H9 (cell line): ENCODE data around the gene FAM76A. TPM values are rescaled to one million over a fixed set of nuclear protein-coding genes. Genes with fewer than 3 reads are reported as not detected.

Experiments
- DNase-seq: peaks from one replicate; pipeline ENCODE4 v3.0.0-alpha.2; 2017
- H2AFZ ChIP-seq: one replicate; pipeline ENCODE4 v1.6.1; 2013; ENCODE audit warnings: mild to moderate bottlenecking, low read length, control low read depth, moderate library complexity
- H2AK5ac ChIP-seq: 2 replicates; pipeline ENCODE4 v1.6.1; 2013; ENCODE audit warnings: low read length, control low read depth, mixed read lengths; ENCODE audit not compliant: insufficient read length
- H2BK120ac ChIP-seq: one replicate; pipeline ENCODE4 v1.6.1; 2013; ENCODE audit warnings: low read depth, mild to moderate bottlenecking, low read length, control low read depth, inconsistent platforms; ENCODE audit not compliant: poor library complexity, severe bottlenecking
- H2BK12ac ChIP-seq: 2 replicates; pipeline ENCODE4 v1.6.1; 2013; ENCODE audit warnings: low read length, control low read depth, mixed read lengths, low read depth; ENCODE audit not compliant: insufficient read length
- H2BK15ac ChIP-seq: 2 replicates; pipeline ENCODE4 v1.6.1; 2013; ENCODE audit warnings: low read depth, low read length, control low read depth
- H2BK20ac ChIP-seq: one replicate; pipeline ENCODE4 v1.6.1; 2013; ENCODE audit warnings: low read depth, mild to moderate bottlenecking, low read length, control low read depth, inconsistent platforms; ENCODE audit not compliant: poor library complexity, severe bottlenecking
- H2BK5ac ChIP-seq: 2 replicates; pipeline ENCODE4 v1.6.1; 2013; ENCODE audit warnings: low read length, control low read depth, mixed read lengths; ENCODE audit not compliant: insufficient read length
- H3K14ac ChIP-seq: 2 replicates; pipeline ENCODE4 v1.6.1; 2013; ENCODE audit warnings: low read length, control low read depth; ENCODE audit not compliant: insufficient read depth
- H3K18ac ChIP-seq: 2 replicates; pipeline ENCODE4 v1.6.1; 2013; ENCODE audit warnings: low read depth, mild to moderate bottlenecking, mixed read lengths, low read length, control low read depth; ENCODE audit not compliant: insufficient read length
- H3K23ac ChIP-seq: 2 replicates; pipeline ENCODE4 v1.6.1; 2013; ENCODE audit warnings: low read length, control low read depth, mixed read lengths, low read depth; ENCODE audit not compliant: insufficient read length
- H3K23me2 ChIP-seq: 2 replicates; pipeline ENCODE4 v1.6.1; 2013; ENCODE audit warnings: low read depth, mild to moderate bottlenecking, mixed read lengths, low read length, control low read depth; ENCODE audit not compliant: insufficient read length, poor library complexity, severe bottlenecking
- H3K27ac ChIP-seq: 2 replicates; pipeline ENCODE4 v1.5.1; 2013; ENCODE audit warnings: low read length, control low read depth, mixed read lengths, low read depth; ENCODE audit not compliant: insufficient read length
- H3K27me3 ChIP-seq: 2 replicates; pipeline ENCODE4 v1.6.1; 2013; ENCODE audit warnings: low read length, control low read depth, inconsistent platforms; ENCODE audit not compliant: insufficient read depth
- H3K4ac ChIP-seq: 2 replicates; pipeline ENCODE4 v1.6.1; 2013; ENCODE audit warnings: low read depth, mild to moderate bottlenecking, control low read depth, inconsistent platforms, low read length, moderate library complexity
- H3K4me1 ChIP-seq: 2 replicates; pipeline ENCODE4 v1.6.1; 2013; ENCODE audit warnings: low read length, control low read depth, inconsistent platforms; ENCODE audit not compliant: insufficient read depth
- H3K4me2 ChIP-seq: 2 replicates; pipeline ENCODE4 v1.6.1; 2013; ENCODE audit warnings: low read length, control low read depth, mixed read lengths; ENCODE audit not compliant: insufficient read length, insufficient read depth
- H3K56ac ChIP-seq: 2 replicates; pipeline ENCODE4 v1.6.1; 2013; ENCODE audit warnings: low read depth, mild to moderate bottlenecking, mixed read lengths, low read length, control low read depth; ENCODE audit not compliant: insufficient read length
- H3K79me1 ChIP-seq: 2 replicates; pipeline ENCODE4 v1.6.1; 2013; ENCODE audit warnings: low read depth, mild to moderate bottlenecking, moderate library complexity, low read length, control low read depth, inconsistent platforms; ENCODE audit not compliant: insufficient read depth, poor library complexity, severe bottlenecking
- H3K79me2 ChIP-seq: 2 replicates; pipeline ENCODE4 v1.6.1; 2013; ENCODE audit warnings: low read length, control low read depth, inconsistent platforms; ENCODE audit not compliant: insufficient read depth
- H3K9ac ChIP-seq: 2 replicates; pipeline ENCODE4 v1.6.1; 2013; ENCODE audit warnings: low read length, control low read depth, mixed read lengths; ENCODE audit not compliant: insufficient read length; ENCODE audit errors: extremely low read depth
- H3K9me3 ChIP-seq: one replicate; pipeline ENCODE4 v1.6.1; 2013; ENCODE audit warnings: low read depth, low read length, inconsistent platforms; ENCODE audit not compliant: control insufficient read depth
- H3T11ph ChIP-seq: one replicate; pipeline ENCODE4 v1.6.1; 2013; ENCODE audit warnings: mild to moderate bottlenecking, low read length, control low read depth, inconsistent platforms
- H4K20me1 ChIP-seq: one replicate; pipeline ENCODE4 v1.6.1; 2013; ENCODE audit not compliant: control insufficient read depth, insufficient read length, insufficient read depth
- H4K5ac ChIP-seq: 2 replicates; pipeline ENCODE4 v1.6.1; 2013; ENCODE audit warnings: low read depth, mild to moderate bottlenecking, mixed read lengths, low read length, control low read depth; ENCODE audit not compliant: insufficient read length
- H4K8ac ChIP-seq: replicated peaks from 2 replicates; pipeline ENCODE4 v1.6.1; 2013; ENCODE audit warnings: low read length, control low read depth, mixed read lengths, low read depth; ENCODE audit not compliant: insufficient read length
- H4K91ac ChIP-seq: 2 replicates; pipeline ENCODE4 v1.6.1; 2013; ENCODE audit warnings: low read depth, mild to moderate bottlenecking, moderate library complexity, mixed read lengths, low read length, control low read depth; ENCODE audit not compliant: insufficient read length
- H3K27ac Mint-ChIP-seq, 3 experiments: 2 replicates in 2 of 3; 3 replicates in 1 of 3; pipeline ENCODE4 v1.8.0; 2020 to 2021; ENCODE audit warnings: mixed read lengths in 3 of 3, mild to moderate bottlenecking in 1 of 3, moderate library complexity in 1 of 3
- H3K27me3 Mint-ChIP-seq: 2 replicates; pipeline ENCODE4 v1.8.0; 2021; ENCODE audit warnings: low read depth, mild to moderate bottlenecking, moderate library complexity, mixed read lengths
- H3K36me3 Mint-ChIP-seq, 3 experiments: 2 replicates in 2 of 3; 3 replicates in 1 of 3; pipeline ENCODE4 v1.8.0; 2020 to 2021; ENCODE audit warnings: low read depth in 3 of 3, mixed read lengths in 3 of 3; ENCODE audit not compliant: insufficient read depth in 1 of 3
- H3K4me1 Mint-ChIP-seq, 2 experiments: 2 replicates each; pipeline ENCODE4 v1.8.0; 2020; ENCODE audit warnings: mixed read lengths in 2 of 2
- H3K4me3 Mint-ChIP-seq, 2 experiments: 2 replicates in 1 of 2; 3 replicates in 1 of 2; pipeline ENCODE4 v1.8.0; 2020 to 2021; ENCODE audit warnings: mild to moderate bottlenecking in 2 of 2, mixed read lengths in 2 of 2, moderate library complexity in 1 of 2
- H3K9me3 Mint-ChIP-seq, 2 experiments: 2 replicates in 1 of 2; 3 replicates in 1 of 2; pipeline ENCODE4 v1.8.0; 2020; ENCODE audit warnings: mild to moderate bottlenecking in 2 of 2, mixed read lengths in 2 of 2, moderate library complexity in 1 of 2
- CTCF ChIP-seq: fragments of 200-600 bp; sonication (generic); conservative IDR thresholded peaks from 3 replicates; pipeline ENCODE4 v1.8.0; 2021; ENCODE audit warnings: antibody characterized with exemption, mild to moderate bottlenecking
- WGBS: extraction: QIAGEN DNeasy Blood & Tissue Kit; methylation state at CpG from one replicate; pipeline ENCODE4 v1.1.7; 2013; ENCODE audit warnings: missing lambda C conversion rate, low lambda C conversion rate, mixed read lengths; ENCODE audit not compliant: insufficient read length; ENCODE audit errors: extremely low coverage; 5-methylcytosine and 5-hydroxymethylcytosine counted together
- total RNA-seq: library from RNA; stranded (reverse); gene quantifications from 2 replicates; pipeline ENCODE4 v1.2.1, GENCODE V29; 2021

The FAM76A gene
- total RNA-seq, 1 experiment from 2014 or later = 10.6 TPM

- Histone ChIP-seq H2AFZ (no peak overlapping the region), H4K20me1 (no peaks in the 10 kb centered on the region)
- WGBS = no CpG with 5 or more reads among the region's 2 CpGs
Observed at GRCh38 chr1:27705545-27705944, 20.2 kb upstream of the FAM76A start.

More at GRCh38 chr1:27705545-27705944, 20.2 kb upstream of the FAM76A start:
- no peak overlapping the region for H2BK15ac ChIP-seq
- H3K4ac ChIP-seq = no peak overlapping the region
- H3K27ac Mint-ChIP-seq = no peak overlapping the region
- no peaks in the 10 kb centered on the region for H3K23me2 ChIP-seq
- H3K56ac ChIP-seq = no peak overlapping the region
- H2AK5ac ChIP-seq = no peak overlapping the region
- no peak overlapping the region for H3K18ac ChIP-seq
- H3K36me3 Mint-ChIP-seq = peaks cover 0 to 8% (median 2%) of the 10 kb centered on the region in 3 experiments; a peak in 2 of 7 replicates
- peaks cover 11 to 16% of the 10 kb centered on the region in 2 experiments for H3K9me3 Mint-ChIP-seq
- H3K27ac ChIP-seq = no peak overlapping the region
- no peak overlapping the region for H4K91ac ChIP-seq
- H2BK20ac ChIP-seq = no peak overlapping the region
- no peaks in the 10 kb centered on the region for H3K79me2 ChIP-seq
- no peak overlapping the region for H2BK12ac ChIP-seq
- no peak overlapping the region for H3K14ac ChIP-seq
- H3K4me1 Mint-ChIP-seq = no peaks in the 10 kb centered on the region
- H4K8ac ChIP-seq = no peak overlapping the region
- no peak overlapping the region for H3K4me3 Mint-ChIP-seq
- H2BK120ac ChIP-seq = no peak overlapping the region
- H3K27me3 Mint-ChIP-seq = peaks cover 3% of the 10 kb centered on the region
- H3K79me1 ChIP-seq = no peaks in the 10 kb centered on the region
- H4K5ac ChIP-seq = no peak overlapping the region
- TF ChIP-seq CTCF = no peak
- no peak overlapping the region for H3K4me2 ChIP-seq
- no peak overlapping the region for H3T11ph ChIP-seq
- no peak for DNase-seq
- no peak overlapping the region for H2BK5ac ChIP-seq
- no peaks in the 10 kb centered on the region for H3K27me3 ChIP-seq
- H3K9ac ChIP-seq = no peak overlapping the region
- no peaks in the 10 kb centered on the region for H3K9me3 ChIP-seq
- H3K4me1 ChIP-seq = no peaks in the 10 kb centered on the region
- no peak overlapping the region for H3K23ac ChIP-seq
